NK-92 (cell line): ENCODE results near the gene B4GALT1.
"Not testable (repeated sequence)": the region's sequence is repeated elsewhere in the genome, so short reads cannot be mapped to it uniquely, and the experiment has no call there.

Source experiments
- DNase-seq: peaks from one replicate; lab custom pipeline; 2025; ENCODE audit not compliant: unreplicated experiment; lab: John Stamatoyannopoulos, UW

Gene B4GALT1

GRCh38 chr9:33104401-33104800 lies 62.7 kb downstream of the B4GALT1 start:
- DNase-seq: no peak

DNA sequence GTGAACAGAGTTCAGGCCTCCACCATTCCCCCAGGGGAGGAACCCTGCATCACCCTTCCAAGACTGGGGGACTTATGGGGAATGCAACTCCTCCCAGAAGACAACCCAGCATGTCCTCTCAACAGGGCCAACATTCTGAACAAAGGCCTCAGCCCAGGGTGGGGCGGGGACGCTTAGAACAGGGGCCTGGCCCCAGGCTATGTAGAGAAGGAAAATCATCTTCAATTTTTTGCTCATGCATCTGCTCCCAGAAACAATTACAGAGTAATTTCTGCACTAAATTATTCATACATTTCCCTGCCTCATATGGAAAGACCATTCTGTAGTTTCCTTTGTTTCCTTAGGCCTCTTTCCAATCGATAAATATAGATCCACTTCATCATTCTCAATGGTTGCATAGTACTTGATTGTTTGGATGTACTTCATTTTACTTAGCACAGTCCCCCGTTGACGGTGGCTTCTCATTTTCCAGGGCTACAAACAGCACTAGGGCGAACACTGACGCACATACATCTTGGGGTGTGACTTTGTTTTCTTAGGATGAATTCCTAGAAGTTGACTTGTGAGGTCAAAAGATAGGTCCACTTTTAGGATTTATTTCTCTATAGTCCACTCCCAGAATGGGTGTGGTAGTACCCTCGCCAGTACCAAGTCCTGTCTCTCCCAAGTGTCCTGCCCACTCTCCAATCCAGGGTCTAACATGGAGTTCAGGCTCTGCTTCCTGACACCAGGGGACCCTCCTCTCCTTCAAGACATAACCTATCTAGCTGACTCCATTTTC lies 63.4 kb downstream of the B4GALT1 start:
- no peak for DNase-seq

DNA sequence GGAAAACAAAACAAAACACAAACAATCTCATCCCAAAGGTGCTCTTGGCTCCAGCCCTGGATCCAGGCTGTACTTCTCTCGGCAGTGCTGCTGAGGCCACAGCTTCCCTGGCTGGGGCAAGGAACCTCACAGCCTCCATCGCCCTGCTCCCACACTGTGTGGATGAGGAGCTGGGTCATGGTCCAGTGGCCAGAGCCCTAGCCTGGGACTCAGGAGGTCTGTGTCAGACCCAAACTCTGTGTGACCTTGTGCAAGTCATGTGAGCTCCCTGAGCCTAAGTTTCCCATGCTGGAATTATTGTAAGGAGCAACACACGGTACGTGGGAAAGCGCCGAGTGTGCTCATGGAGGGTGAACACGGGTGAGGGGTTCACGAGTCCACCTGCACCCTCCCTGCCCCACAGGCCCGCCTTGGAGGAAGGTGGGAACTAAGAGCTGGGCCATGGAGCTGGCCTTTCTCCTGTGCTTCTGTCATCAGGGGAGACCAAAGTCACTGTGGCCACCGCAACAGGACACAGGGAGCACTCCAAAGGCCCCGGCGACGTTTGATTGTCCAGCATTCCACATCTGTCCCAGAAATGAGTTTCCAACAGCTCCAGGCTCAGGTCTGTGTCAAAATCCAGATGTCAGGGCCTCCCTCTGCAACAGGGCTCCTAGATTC lies 64.5 kb downstream of the B4GALT1 start:
- no peak for DNase-seq

- no peak for DNase-seq
These were observed 65.8 kb downstream of the B4GALT1 start for GRCh38 chr9:33101104-33101951.

DNA sequence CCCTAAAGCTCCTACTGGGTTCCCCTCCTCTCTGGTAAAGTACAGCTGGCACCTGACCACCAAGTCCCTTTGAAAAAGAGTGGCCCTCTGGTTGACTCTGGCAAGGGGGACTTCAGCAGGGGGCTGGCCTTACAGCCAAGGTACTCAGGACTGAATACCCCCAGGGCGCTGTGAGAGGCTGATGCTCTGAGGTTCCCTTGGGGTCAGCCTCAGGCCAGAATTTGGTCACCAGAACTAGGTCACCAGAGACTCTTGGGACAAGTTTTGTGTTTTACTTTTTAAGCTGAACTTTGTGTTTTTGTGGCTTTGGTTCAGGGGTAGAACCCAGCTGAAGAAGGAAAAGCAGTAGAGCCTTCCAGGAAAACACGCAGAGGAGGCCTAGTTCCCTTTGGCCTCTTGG lies 67.4 kb downstream of the B4GALT1 start:
- DNase-seq: no peak

DNA sequence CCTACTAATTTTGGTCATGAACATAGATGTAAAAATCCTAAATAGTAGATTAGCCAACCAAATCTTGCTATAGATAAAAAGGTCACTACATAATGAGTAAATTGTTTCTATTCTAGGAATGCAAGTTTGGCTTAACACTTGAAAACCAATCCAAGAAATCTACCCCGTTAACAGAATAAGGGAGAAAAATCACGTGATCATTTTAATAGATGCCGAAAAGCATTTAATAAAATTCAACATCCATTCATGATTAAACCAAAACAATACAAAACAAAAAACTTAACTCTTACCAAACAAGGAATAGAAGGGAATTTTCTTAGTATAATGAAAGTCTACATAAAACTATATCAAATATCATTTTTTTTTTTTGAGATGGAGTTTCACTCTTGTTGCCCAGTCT lies 69.9 kb downstream of the B4GALT1 start:
- no peak for DNase-seq

GRCh38 chr9:33092634-33093033 lies 74.5 kb downstream of the B4GALT1 start:
- no peak for DNase-seq

GRCh38 chr9:33085672-33086071 lies 81.5 kb downstream of the B4GALT1 start:
- DNase-seq: not testable (repeated sequence)

DNA sequence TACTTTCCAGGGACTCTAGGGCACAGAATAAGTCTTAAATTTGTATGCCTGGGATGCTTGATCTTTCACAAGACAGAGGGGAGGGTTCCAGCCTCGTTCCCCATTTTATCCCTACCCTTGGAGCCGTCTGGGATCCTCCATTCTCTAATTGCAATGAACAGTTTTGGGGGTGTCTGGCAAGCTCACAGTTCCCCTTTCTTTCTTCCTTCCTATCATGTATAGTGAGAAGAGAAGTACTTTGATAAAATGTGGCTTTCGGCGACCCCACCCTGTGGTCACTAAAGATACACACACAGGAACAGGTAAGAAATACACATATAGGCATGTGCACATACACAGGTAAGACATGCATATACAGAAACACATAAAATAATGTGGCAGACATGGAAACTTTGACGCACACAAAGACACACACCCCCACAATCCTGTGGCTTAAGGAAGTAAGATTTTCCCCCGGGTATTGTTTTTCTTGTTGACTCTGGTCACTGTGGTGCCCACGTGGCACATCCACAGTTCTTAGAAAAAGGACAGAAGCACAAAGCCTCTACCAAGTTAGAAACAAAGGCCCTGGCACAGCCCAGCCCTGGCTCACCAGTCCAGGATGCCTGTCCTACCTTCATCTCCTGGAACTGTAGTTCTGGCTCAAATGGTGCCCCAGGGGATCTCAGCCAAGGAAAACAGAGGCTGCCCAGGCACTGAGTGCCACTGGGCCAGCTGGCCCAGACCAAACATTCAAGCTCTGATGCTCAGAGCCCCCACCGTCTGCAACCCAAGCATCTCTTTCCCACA lies 84.4 kb downstream of the B4GALT1 start:
- no peak for DNase-seq

GRCh38 chr9:33082128-33082527 lies 85.0 kb downstream of the B4GALT1 start:
- no peak for DNase-seq

DNA sequence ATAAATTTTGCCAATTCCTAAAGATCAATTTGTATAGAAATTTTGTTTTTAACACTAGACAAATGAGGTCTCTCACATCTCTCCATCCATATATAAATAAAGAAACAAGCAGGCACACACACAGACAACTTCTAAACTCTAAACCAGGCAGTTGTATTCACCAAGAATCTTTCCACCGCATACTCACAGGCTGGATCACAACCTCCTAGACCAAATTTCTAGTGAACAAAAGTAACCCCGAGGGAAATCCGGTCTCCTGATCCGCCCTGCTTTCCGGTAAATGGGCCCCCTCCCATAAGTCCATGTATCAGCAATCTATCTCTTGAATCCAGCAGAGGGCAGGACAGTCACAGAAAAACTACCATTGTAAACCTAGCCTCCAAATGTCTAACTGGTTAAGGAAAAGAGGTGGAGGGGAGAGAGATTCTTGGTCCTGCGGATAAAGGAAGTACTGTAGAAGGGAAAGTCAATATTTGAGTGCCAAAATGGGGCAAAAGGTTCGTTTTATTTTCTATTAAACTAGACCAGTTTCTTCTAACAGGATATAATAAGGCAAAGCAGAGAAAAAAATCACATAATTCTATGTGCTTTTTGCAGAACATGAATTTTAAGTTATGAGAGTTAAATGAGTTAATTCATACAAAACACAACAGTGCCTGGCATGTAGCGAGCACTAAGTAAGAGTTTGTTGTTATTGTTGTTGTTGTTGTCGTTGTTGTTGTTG lies 85.8 kb downstream of the B4GALT1 start:
- DNase-seq: no peak

GRCh38 chr9:33080534-33080933 lies 86.6 kb downstream of the B4GALT1 start:
- DNase-seq: no peak

DNA sequence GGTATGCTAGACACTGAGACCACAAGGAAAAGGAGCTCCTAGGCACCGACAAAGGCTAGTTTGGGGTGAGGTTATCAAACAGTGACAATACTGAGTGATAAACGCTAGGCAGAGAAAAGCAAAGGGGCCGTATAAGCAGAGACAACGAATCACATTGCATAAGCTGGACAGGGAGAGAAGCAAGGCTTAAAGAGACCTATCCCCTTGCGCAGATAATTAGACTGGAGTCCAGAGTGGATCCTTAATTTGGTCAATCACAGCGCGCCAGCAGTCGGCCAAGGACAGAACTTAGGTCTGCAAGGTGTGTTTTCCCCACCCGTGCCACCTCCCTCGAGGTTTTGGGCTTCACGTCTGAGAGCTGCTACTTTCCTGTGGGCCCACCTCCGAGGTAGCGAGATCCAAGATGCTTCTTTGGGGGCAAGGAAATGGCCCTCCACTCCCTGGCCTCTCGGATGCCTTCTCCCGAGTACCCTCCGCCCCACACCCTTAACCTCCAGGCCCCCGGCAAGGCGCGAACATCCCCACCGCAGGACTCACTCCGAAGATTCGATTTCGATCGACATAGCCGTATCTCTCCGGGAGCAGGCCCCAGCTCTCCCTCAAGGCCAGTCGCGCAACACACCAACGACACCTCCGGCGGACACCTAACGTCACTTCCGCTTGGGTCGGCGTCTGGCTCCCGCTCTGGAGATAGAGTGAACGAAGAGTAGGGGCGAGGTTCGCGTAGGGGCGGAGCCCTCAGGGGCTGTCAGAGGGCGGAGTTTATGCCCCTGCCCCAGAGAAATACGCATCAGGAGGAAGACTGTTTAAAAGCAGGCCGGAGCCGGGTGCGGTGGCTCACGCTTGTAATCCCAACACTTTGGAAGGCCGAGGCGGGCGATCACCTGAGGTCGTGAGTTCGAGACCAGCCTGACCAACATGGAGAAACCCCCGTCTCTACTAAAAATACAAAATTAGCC lies 90.8 kb downstream of the B4GALT1 start, which contains the start of gene SMU1:
Gene SMU1, minus strand, starts transcription at position 629 of the 959 bp plus-strand sequence. Its CDS starts 66 bp downstream, at position 563.
- peak; percentile 68 for DNase-seq

DNA sequence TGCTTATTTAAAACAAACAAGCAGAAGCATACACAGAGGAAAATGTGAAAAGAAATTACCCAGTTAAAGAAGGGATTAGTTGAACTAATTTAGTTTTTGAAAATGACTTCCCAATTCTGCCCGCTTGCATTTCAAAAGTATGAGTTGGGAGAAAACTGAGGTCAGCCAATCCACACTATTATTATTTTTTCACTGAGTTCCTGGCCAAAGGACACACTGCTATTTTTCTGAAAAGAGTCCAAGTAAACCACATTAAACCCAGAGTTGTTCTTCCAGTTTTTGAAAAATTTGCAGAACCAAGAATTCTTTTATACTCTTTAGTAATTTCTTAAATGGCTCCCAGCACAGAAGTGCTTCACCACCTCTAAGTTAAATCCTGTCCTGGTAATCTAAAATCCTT lies 98.1 kb downstream of the B4GALT1 start:
- DNase-seq: no peak

- DNase-seq: no peak
These were observed 101.7 kb downstream of the B4GALT1 start for GRCh38 chr9:33065157-33066076.
